Mononuclear cell (primary cell): ENCODE data around the gene CYP19A1. TPM values are rescaled to one million over a fixed set of nuclear protein-coding genes. Genes with fewer than 3 reads are reported as not detected.

Source experiments
- H3K27me3 ChIP-seq: 2 replicates; pipeline ENCODE4 v1.6.0; 2011; ENCODE audit warnings: low read length, control low read depth; ENCODE audit not compliant: insufficient read depth
- H3K4me1 ChIP-seq: 2 replicates; pipeline ENCODE4 v1.5.1; 2011; ENCODE audit warnings: mild to moderate bottlenecking, low read length, control low read depth; ENCODE audit not compliant: insufficient read depth
- H3K4me3 ChIP-seq: 2 replicates; pipeline ENCODE4 v1.5.1; 2011; ENCODE audit warnings: mild to moderate bottlenecking, low read length, moderate library complexity
- H3K9me3 ChIP-seq: 2 replicates; pipeline ENCODE4 v1.5.1; 2011; ENCODE audit warnings: low read depth, mild to moderate bottlenecking, control low read depth, low read length
- total RNA-seq: library from RNA; depleted of rRNA; stranded (reverse); fragments of >200 nt; gene quantifications from one replicate; pipeline ENCODE4 v1.2.3, GENCODE V29; 2012

Gene CYP19A1
- total RNA-seq, 1 donor, result 0.31 TPM

DNA sequence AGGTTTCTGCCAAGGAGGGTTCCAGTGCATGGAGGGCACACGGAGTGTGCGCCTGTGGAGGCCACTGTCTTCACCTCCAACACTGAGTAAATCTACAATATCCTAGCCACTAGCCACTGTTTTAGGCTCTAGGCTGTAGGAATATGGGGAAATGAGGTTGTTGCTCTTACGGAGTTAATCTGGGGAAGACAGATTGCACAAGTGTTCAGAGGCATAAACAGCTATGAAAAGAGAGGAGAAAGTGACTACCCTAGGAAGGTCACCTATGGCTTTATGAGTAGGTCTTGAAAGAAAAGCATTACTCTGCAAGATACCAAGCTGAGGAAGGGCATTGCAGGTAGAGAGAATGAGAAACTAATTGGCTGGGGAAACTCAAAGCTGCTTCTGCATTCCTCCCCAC lies 85.7 kb downstream of the CYP19A1 start:
- Histone ChIP-seq H3K4me3 (no peak overlapping the region), H3K27me3 (no peaks in the 10 kb centered on the region), H3K4me1 (peaks cover 15% of the 10 kb centered on the region), H3K9me3 (no peaks in the 10 kb centered on the region)

- H3K9me3 ChIP-seq, result no peaks in the 10 kb centered on the region
- no peaks in the 10 kb centered on the region for H3K27me3 ChIP-seq
- no peak overlapping the region for H3K4me3 ChIP-seq
- peaks cover 15% of the 10 kb centered on the region for H3K4me1 ChIP-seq
These were observed 86.8 kb downstream of the CYP19A1 start for GRCh38 chr15:51251556-51251955.

DNA sequence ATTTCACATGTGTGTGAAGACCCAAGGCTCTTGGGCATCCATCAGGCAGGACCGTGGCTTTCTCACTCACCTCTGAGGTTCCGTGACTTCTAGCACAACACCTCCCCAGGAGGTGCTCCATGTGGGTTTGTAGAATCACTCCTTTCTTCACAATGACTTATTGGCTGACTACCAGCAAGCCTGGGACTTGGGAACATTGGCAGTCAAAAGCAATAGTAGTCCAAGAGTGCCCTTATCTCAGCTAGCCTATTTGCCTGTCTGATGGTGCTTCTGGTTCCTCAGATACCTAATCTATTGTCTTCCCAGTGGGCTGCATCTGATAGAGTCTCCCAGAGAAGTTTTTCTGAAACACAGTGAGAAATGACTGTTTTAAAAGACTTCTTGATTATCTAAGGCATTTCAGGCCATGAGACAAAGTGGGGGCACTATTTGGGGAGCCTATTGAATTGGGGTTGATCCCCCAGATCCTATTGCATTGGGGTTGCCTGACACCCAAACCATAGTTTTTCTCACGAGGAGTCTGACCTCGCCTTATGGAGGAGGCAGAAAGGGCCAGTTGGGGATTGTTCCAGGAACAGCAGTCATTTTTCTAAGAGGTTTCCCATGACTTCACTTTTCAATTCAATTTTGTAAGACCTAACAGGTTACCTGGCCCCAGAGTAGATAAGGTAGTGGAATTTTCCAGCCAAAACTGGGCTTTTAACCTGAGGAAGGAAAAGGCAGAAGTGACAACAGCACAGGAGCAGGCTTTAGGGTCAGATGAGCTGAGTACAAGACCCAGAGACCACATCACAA lies 88.0 kb downstream of the CYP19A1 start:
- H3K9me3 ChIP-seq, result no peaks in the 10 kb centered on the region
- no peaks in the 10 kb centered on the region for H3K27me3 ChIP-seq
- no peak overlapping the region for H3K4me3 ChIP-seq
- peaks cover 15% of the 10 kb centered on the region for H3K4me1 ChIP-seq

DNA sequence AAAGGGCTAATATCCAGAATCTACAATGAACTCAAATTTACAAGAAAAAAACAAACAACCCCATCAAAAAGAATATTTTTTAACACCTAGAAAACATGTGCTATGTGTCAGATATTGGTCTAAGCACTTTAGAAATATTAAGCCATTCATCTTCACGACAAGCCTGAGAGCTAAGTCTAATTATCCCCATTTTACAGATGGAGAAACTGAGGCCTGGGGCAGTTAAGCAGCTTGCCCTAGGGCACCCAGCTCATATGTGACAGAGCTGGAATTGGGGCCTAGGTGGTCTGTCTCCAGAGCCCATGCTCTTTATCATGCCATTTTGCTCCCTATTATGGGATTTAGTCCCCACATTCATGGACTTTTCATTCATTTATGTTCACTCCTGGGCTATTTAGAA lies 92.8 kb downstream of the CYP19A1 start:
- Histone ChIP-seq H3K27me3 (no peaks in the 10 kb centered on the region), H3K4me1 (peaks cover 18% of the 10 kb centered on the region), H3K4me3 (no peak overlapping the region), H3K9me3 (no peaks in the 10 kb centered on the region)

DNA sequence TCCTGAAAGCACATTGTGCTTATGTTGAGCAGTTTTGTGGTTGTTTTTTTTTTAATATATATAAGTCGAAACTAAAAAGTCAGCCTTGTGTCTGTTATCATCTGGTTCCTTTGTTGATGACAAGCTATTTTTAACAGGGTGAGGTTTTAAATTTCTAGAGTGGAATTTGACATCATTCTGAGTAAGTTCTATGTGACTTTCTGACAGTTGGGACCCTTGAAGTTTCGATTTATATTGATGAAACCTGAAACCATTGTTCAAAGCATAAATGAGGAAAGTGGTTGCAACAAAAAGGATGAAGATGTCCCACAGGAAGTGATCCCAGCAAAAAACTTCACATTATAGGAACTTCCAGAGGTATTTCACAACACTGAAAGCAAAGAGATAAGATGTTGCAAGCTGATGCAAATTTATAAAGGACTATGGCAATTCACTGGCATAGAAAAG lies 94.0 kb downstream of the CYP19A1 start:
- Histone ChIP-seq H3K27me3 (no peaks in the 10 kb centered on the region), H3K4me3 (no peak overlapping the region), H3K4me1 (peaks cover 18% of the 10 kb centered on the region)

DNA sequence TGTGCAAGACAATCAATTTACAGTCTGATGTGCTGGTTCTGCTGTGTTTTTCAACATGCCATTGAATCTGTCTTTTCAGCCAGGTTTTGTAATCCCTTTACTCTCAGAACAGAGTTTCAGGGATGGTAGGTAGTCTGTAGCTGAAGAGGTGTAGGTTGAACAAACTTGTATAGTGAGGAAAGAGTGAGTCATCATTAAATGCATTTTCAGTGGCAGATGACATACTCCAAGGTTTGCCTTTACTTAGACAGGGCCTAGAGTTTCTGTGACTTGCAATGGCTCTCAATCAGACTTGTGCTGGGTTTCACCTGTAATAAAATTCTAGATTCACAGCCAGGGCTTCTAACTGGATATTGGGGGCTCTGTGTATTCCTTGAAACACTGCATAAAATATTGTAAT lies 94.6 kb downstream of the CYP19A1 start:
- peaks cover 18% of the 10 kb centered on the region for H3K4me1 ChIP-seq
- H3K4me3 ChIP-seq, result no peak overlapping the region
- H3K9me3 ChIP-seq, result no peaks in the 10 kb centered on the region
- H3K27me3 ChIP-seq, result no peaks in the 10 kb centered on the region

More for the DNA sequence above, 94.0 kb downstream of the CYP19A1 start:
- H3K9me3 ChIP-seq, result no peaks in the 10 kb centered on the region

DNA sequence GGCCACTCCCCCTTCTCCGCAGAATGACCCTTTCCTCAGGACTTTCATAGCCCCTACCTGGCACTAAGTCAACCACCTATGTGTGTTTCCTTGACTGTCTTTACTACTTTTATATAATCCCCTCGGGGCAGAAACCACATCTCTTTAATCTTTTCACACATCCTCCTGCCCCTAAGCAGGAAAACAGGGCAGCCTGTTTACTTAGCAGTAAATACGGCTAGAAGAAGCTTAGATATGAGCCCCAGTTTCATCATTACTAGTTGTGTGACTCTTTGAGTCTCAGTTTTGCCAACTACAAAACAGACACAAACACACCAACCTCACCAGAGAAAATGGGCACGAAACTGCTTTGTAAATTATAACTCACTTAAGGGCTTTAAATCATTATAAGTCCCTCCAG lies 98.3 kb downstream of the CYP19A1 start:
- Histone ChIP-seq H3K9me3 (no peaks in the 10 kb centered on the region), H3K4me1 (peaks cover 17% of the 10 kb centered on the region), H3K4me3 (no peak overlapping the region), H3K27me3 (peaks cover 2% of the 10 kb centered on the region)

GRCh38 chr15:51237816-51238215 lies 100.6 kb downstream of the CYP19A1 start:
- Histone ChIP-seq H3K27me3 (peaks cover 7% of the 10 kb centered on the region), H3K4me3 (no peak overlapping the region), H3K4me1 (peaks cover 14% of the 10 kb centered on the region), H3K9me3 (no peaks in the 10 kb centered on the region)

GRCh38 chr15:51234176-51234927 lies 104.0 kb downstream of the CYP19A1 start:
- H3K4me3 ChIP-seq, result no peak overlapping the region
- H3K27me3 ChIP-seq, result peaks cover 7% of the 10 kb centered on the region
- H3K9me3 ChIP-seq, result no peaks in the 10 kb centered on the region
- H3K4me1 ChIP-seq, result peaks cover 9% of the 10 kb centered on the region

DNA sequence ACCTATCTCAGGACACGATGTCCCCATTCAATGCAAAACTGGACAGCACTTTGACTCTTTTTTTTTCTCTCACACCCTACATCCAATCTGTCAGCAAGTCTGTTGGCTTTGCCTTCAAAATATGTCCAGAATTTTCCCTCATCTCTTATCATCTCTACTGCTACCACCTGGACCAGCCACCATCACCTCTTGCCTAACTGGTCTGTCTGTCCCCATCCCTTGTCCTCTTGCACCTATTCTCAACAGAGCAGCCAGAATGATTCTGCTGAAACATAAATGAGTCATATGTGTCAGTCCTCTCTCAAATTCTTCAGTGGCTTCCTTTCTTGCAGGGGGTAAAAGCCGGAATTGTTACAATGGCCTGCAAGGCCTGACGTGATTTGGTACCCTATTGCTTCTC lies 105.8 kb downstream of the CYP19A1 start:
- peaks cover 22% of the 10 kb centered on the region for H3K4me1 ChIP-seq
- H3K4me3 ChIP-seq, result no peak overlapping the region
- H3K27me3 ChIP-seq, result peaks cover 5% of the 10 kb centered on the region
- no peaks in the 10 kb centered on the region for H3K9me3 ChIP-seq

DNA sequence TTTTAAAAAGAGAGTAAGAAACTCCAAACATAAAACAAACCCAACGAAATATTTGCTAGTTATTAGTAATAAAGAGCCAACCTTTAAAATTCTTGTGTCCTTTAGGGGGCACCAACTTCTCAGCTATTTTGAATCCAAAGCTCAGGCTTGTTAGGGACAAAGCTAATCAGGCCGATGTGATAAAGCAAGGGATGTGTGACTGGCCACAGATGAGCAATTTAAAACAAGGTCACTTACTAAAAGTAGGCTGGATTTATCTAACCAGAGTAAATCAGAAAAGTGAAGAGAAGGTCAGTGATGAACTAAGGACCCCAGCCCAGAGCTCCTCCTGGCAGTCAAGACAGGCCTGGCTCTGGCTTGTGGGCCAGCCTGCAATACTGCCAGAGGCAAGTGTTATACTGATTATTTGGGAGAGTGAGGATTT lies 108.5 kb downstream of the CYP19A1 start:
- H3K9me3 ChIP-seq, result no peaks in the 10 kb centered on the region
- peaks cover 46% of the 10 kb centered on the region for H3K4me1 ChIP-seq
- peaks cover 5% of the 10 kb centered on the region for H3K27me3 ChIP-seq
- no peak overlapping the region for H3K4me3 ChIP-seq

DNA sequence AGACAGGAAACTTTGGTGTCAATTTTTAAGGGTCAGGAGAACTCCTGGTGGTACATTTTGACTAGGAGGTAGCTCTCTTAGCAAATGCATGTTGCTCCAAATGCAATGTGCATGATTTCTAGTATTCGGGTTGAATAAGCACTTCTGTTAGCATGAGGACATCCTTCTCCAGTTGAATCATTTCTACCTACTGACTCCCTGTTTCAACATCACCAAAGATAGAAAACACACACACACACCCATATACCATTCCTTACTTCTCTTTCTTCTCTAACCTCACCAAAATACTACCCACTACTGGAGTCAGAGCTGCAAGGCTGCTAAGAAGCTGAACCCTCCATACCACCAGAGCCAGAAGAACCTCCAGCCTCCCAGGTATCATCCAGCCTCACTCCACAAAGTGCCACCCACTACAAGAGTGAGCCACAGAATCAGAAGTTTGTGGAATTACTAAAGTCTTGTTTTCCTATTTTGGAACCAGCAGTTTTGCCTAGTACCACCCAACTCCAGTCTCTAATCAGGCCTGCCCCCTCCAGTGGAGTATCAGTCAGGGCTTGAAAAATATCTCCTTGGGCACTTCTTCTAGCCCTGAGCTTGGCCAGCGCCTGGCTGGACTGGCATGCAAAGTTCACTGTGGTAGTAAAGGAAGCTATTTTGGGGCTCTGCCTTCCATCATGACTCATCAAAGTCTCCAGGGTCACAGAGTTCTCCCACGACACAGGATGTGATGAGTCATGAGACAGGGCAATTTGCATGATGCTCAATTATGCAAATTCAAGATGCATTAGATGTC lies 110.3 kb downstream of the CYP19A1 start:
- Histone ChIP-seq H3K27me3 (no peaks in the 10 kb centered on the region), H3K4me1 (peaks cover 54% of the 10 kb centered on the region), H3K4me3 (no peak overlapping the region), H3K9me3 (no peaks in the 10 kb centered on the region)

GRCh38 chr15:51226576-51227210 lies 111.7 kb downstream of the CYP19A1 start:
- Histone ChIP-seq H3K4me1 (peaks cover 59% of the 10 kb centered on the region), H3K27me3 (no peaks in the 10 kb centered on the region), H3K9me3 (no peaks in the 10 kb centered on the region), H3K4me3 (no peak overlapping the region)

DNA sequence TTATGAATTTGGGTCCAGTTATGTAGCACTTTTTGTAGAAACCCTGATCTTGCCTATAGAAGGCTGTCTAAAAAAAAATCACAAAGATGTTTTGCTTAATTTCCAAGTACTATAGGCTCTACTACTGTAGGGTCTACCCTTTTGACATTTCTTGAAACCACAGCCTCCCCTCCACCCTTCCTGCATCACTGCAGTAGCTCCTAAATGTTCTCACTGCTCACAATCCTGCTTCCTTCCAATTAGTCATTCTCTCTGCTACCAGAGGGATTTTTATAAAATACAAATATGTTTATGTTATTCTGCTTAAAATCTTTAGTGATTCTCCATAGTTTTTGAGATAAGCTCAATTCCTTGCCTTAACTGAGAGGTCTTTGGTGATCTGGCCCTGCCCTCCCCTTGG lies 114.0 kb downstream of the CYP19A1 start:
- no peaks in the 10 kb centered on the region for H3K27me3 ChIP-seq
- no peaks in the 10 kb centered on the region for H3K9me3 ChIP-seq
- no peak overlapping the region for H3K4me3 ChIP-seq
- peaks cover 59% of the 10 kb centered on the region for H3K4me1 ChIP-seq
